Activated CD8-positive, alpha-beta T cell treated with anti-CD3 and anti-CD28 coated beads, Interleukin-2, amount 10 ng/mL, durations not matched to agents 7 days and 5 days (primary cell): Measurements from ENCODE around the gene NPTX2. TPM values are rescaled to one million over a fixed set of nuclear protein-coding genes. Genes with fewer than 3 reads are reported as not detected.
A peak's percentile ranks its signal among the peaks of the same experiment; 100 is the strongest.

Experiments
- ATAC-seq: fragments of 150-1000 bp; cut with Tn5 transposase; one replicate; pipeline ENCODE4 v1.10.0; 2021; ENCODE audit warnings: moderate library complexity
- CTCF ChIA-PET: fragments of 350-600 bp; sonication (Branson Sonifier 250); formaldehyde crosslinking; loops from one replicate; lab custom pipeline; 2021; ENCODE audit warnings: antibody characterized with exemption; lab: Charles Lee
- POLR2A ChIA-PET: fragments of 350-600 bp; sonication (Branson Sonifier 250); formaldehyde crosslinking; loops from one replicate; lab custom pipeline; 2021; ENCODE audit warnings: antibody characterized with exemption; lab: Charles Lee
- DNase-seq: peaks from one replicate; pipeline ENCODE4 v3.0.0-alpha.2; 2020
- H3K27ac Mint-ChIP-seq: one replicate; pipeline ENCODE4 v1.8.0; 2021; ENCODE audit warnings: mild to moderate bottlenecking, mixed read lengths
- H3K27me3 Mint-ChIP-seq: one replicate; pipeline ENCODE4 v1.8.0; 2021; ENCODE audit warnings: low read depth, mixed read lengths
- H3K36me3 Mint-ChIP-seq: one replicate; pipeline ENCODE4 v1.8.0; 2021; ENCODE audit warnings: low read depth, mixed read lengths
- H3K4me1 Mint-ChIP-seq: one replicate; pipeline ENCODE4 v1.8.0; 2021; ENCODE audit warnings: low read depth, mixed read lengths
- H3K4me3 Mint-ChIP-seq: one replicate; pipeline ENCODE4 v1.8.0; 2021; ENCODE audit warnings: mild to moderate bottlenecking, mixed read lengths
- H3K9me3 Mint-ChIP-seq: one replicate; pipeline ENCODE4 v1.8.0; 2022; ENCODE audit warnings: mixed read lengths; ENCODE audit not compliant: insufficient read depth
- total RNA-seq, 2 experiments: library from RNA; stranded (reverse); gene quantifications; one replicate each; pipeline ENCODE4 v1.2.3, GENCODE V29; 2021

Gene NPTX2
- total RNA-seq, 2 experiments from 2014 or later = not detected

GRCh38 chr7:98594787-98595186 lies 22.3 kb upstream of the NPTX2 start:
- Mint-ChIP-seq H3K9me3 (no peaks in the 10 kb centered on the region), H3K27me3 (no peaks in the 10 kb centered on the region), H3K4me3 (no peak overlapping the region), H3K4me1 (no peaks in the 10 kb centered on the region), H3K36me3 (no peaks in the 10 kb centered on the region), H3K27ac (no peak overlapping the region)
- no peak for DNase-seq
- CTCF ChIA-PET = no interaction called here
- ATAC-seq = no peak
- POLR2A ChIA-PET = no interaction called here

GRCh38 chr7:98598846-98599615 lies 18.1 kb upstream of the NPTX2 start:
- H3K36me3 Mint-ChIP-seq = no peaks in the 10 kb centered on the region
- ChIA-PET CTCF (no interaction called here), POLR2A (no interaction called here)
- H3K4me3 Mint-ChIP-seq = no peak overlapping the region
- H3K4me1 Mint-ChIP-seq = no peaks in the 10 kb centered on the region
- H3K9me3 Mint-ChIP-seq = no peaks in the 10 kb centered on the region
- no peak for ATAC-seq
- H3K27ac Mint-ChIP-seq = no peak overlapping the region
- no peak for DNase-seq
- H3K27me3 Mint-ChIP-seq = no peaks in the 10 kb centered on the region

GRCh38 chr7:98599886-98600285 lies 17.2 kb upstream of the NPTX2 start:
- ATAC-seq (no peak), DNase-seq (no peak)
- H3K36me3 Mint-ChIP-seq = no peaks in the 10 kb centered on the region
- CTCF ChIA-PET = no interaction called here
- no peaks in the 10 kb centered on the region for H3K27me3 Mint-ChIP-seq
- no peaks in the 10 kb centered on the region for H3K4me1 Mint-ChIP-seq
- no peak overlapping the region for H3K4me3 Mint-ChIP-seq
- H3K9me3 Mint-ChIP-seq = no peaks in the 10 kb centered on the region
- POLR2A ChIA-PET = no interaction called here
- H3K27ac Mint-ChIP-seq = no peak overlapping the region

GRCh38 chr7:98602755-98603398 lies 14.2 kb upstream of the NPTX2 start:
- H3K9me3 Mint-ChIP-seq = no peaks in the 10 kb centered on the region
- DNase-seq (no peak), ATAC-seq (no peak)
- H3K36me3 Mint-ChIP-seq = no peaks in the 10 kb centered on the region
- H3K27ac Mint-ChIP-seq = no peak overlapping the region
- H3K4me1 Mint-ChIP-seq = no peaks in the 10 kb centered on the region
- no peaks in the 10 kb centered on the region for H3K27me3 Mint-ChIP-seq
- CTCF ChIA-PET = no interaction called here
- POLR2A ChIA-PET = no interaction called here
- no peak overlapping the region for H3K4me3 Mint-ChIP-seq

- ChIA-PET CTCF (no interaction called here), POLR2A (no interaction called here)
- no peak overlapping the region for H3K27ac Mint-ChIP-seq
- H3K36me3 Mint-ChIP-seq = no peaks in the 10 kb centered on the region
- DNase-seq (no peak), ATAC-seq (no peak)
- no peaks in the 10 kb centered on the region for H3K4me1 Mint-ChIP-seq
- H3K27me3 Mint-ChIP-seq = no peaks in the 10 kb centered on the region
- no peak overlapping the region for H3K4me3 Mint-ChIP-seq
- H3K9me3 Mint-ChIP-seq = no peaks in the 10 kb centered on the region
Observed at GRCh38 chr7:98603399-98603788, 13.7 kb upstream of the NPTX2 start.

- Mint-ChIP-seq H3K9me3 (no peaks in the 10 kb centered on the region), H3K36me3 (no peaks in the 10 kb centered on the region), H3K27ac (no peak overlapping the region), H3K4me3 (no peak overlapping the region), H3K4me1 (peaks cover 4% of the 10 kb centered on the region), H3K27me3 (peaks cover 29% of the 10 kb centered on the region)
- ATAC-seq (no peak), DNase-seq (peak; percentile 26)
- POLR2A ChIA-PET = no interaction called here
- CTCF ChIA-PET = no interaction called here
Observed at GRCh38 chr7:98613601-98614425, 3.3 kb upstream of the NPTX2 start.

GRCh38 chr7:98616381-98617050 lies 569 bp upstream of the NPTX2 start:
- no peak for DNase-seq
- H3K4me3 Mint-ChIP-seq = no peak overlapping the region
- ChIA-PET CTCF (no interaction called here), POLR2A (no interaction called here)
- ATAC-seq = no peak
- H3K9me3 Mint-ChIP-seq = no peaks in the 10 kb centered on the region
- H3K27me3 Mint-ChIP-seq = peaks cover 45% of the 10 kb centered on the region
- H3K36me3 Mint-ChIP-seq = no peaks in the 10 kb centered on the region
- no peak overlapping the region for H3K27ac Mint-ChIP-seq
- peaks cover 4% of the 10 kb centered on the region for H3K4me1 Mint-ChIP-seq

- H3K27ac Mint-ChIP-seq = no peak overlapping the region
- ChIA-PET POLR2A (no interaction called here), CTCF (no interaction called here)
- peaks cover 45% of the 10 kb centered on the region for H3K27me3 Mint-ChIP-seq
- DNase-seq = no peak
- H3K9me3 Mint-ChIP-seq = no peaks in the 10 kb centered on the region
- peaks cover 4% of the 10 kb centered on the region for H3K4me1 Mint-ChIP-seq
- no peaks in the 10 kb centered on the region for H3K36me3 Mint-ChIP-seq
- H3K4me3 Mint-ChIP-seq = no peak overlapping the region
- ATAC-seq = no peak
Observed at GRCh38 chr7:98617960-98618418, 904 bp downstream of the NPTX2 start.

- Mint-ChIP-seq H3K27me3 (peaks cover 45% of the 10 kb centered on the region), H3K4me3 (no peak overlapping the region), H3K9me3 (no peaks in the 10 kb centered on the region), H3K27ac (no peak overlapping the region), H3K4me1 (peaks cover 4% of the 10 kb centered on the region), H3K36me3 (no peaks in the 10 kb centered on the region)
- ChIA-PET CTCF (no interaction called here), POLR2A (no interaction called here)
- DNase-seq (no peak), ATAC-seq (no peak)
Observed at GRCh38 chr7:98618786-98619185, 1.7 kb downstream of the NPTX2 start.

- POLR2A ChIA-PET = no interaction called here
- no peak for ATAC-seq
- H3K36me3 Mint-ChIP-seq = no peaks in the 10 kb centered on the region
Observed at GRCh38 chr7:98619450-98620321, 2.6 kb downstream of the NPTX2 start.

More at GRCh38 chr7:98619450-98620321, 2.6 kb downstream of the NPTX2 start:
- CTCF ChIA-PET = no interaction called here
- H3K27me3 Mint-ChIP-seq = peaks cover 42% of the 10 kb centered on the region
- H3K4me1 Mint-ChIP-seq = peaks cover 4% of the 10 kb centered on the region
- no peak for DNase-seq
- H3K9me3 Mint-ChIP-seq = no peaks in the 10 kb centered on the region
- no peak overlapping the region for H3K27ac Mint-ChIP-seq
- H3K4me3 Mint-ChIP-seq = no peak overlapping the region
